T-helper 1 cell (primary cell): ENCODE measurements around the gene SPATS2.
A peak's percentile ranks its signal among the peaks of the same experiment; 100 is the strongest.

ENCODE experiments used
- DNase-seq, 5 donors: peaks; one replicate each; pipeline ENCODE4 v3.0.0-alpha.2; 2012 to 2020

The SPATS2 gene

DNA sequence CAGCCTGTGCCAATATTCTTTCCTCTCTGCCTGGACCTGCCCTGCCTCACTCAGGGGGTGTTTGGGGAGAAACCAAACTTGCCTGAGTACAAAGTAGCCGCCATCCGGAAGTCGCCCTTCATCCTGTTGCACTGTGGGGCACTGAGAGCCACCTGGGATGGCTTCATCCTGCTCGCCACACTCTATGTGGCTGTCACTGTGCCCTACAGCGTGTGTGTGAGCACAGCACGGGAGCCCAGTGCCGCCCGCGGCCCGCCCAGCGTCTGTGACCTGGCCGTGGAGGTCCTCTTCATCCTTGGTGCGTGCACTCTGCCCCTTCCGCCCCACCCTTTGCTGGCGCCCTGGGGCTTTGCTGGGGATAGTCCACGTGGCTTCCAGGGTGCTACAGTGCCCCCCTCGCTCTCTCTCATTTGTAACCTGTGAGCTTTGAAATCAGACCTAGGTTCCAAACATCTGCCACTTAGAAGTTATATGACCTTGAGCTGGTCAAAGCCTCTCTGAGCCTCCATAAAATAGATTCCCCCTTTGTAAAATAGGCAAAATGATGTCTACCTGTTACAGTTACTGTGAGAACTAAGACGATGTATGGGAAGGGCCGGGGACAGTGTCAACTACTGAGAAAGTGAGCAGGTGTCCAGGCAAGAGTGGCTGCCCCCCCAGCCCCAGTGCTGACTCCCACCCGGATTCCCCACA, 176.1 kb downstream of the SPATS2 start:
- DNase-seq = no peak

GRCh38 chr12:49543914-49544815, 176.9 kb downstream of the SPATS2 start:
- no peak for DNase-seq

DNA sequence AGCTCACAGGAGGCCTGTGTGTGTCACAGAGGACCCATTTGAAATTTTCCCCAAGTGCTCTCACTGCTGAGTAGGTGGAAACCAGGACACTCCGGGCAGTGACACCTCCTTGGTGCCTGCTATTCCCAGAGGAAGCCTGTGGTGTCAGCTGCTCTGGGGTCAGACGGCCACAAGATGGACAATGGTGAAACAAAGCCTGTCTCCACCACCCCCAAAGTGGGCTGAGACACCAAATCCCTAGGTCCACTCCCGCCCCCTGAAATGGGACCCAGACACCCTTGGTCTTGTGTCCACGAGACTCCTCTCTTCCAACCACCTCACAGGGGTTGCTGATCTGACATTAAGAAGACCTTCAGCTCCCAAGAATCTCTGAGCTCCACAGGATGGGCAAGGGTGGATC, 178.6 kb downstream of the SPATS2 start:
- DNase-seq = no peak

DNA sequence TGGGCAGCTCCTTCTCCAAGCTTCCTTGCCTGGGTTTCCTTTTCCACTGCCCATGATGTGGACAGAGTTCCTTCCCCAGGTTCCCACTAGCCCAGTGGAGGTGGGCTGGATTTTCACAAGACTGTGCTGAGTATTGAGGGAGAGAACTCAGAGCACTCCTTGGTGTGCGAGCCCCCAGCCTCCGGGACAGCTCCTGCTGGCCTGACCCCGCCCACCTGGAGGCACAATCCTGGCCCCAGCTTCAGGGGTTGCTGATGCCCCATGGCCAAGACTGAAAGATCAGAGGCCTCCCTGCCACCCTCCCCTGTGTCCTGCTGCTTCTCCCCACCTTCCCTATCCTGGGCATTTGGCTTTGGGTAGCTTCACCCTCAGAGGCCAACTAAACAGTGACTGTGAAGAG, 179.2 kb downstream of the SPATS2 start:
- no peak for DNase-seq

GRCh38 chr12:49547090-49547690, 179.9 kb downstream of the SPATS2 start:
- no peak for DNase-seq

GRCh38 chr12:49548481-49548821, 181.2 kb downstream of the SPATS2 start:
- no peak for DNase-seq

- DNase-seq = no peak
Observed at GRCh38 chr12:49548822-49549648, 181.8 kb downstream of the SPATS2 start.

- no peak for DNase-seq
Observed at GRCh38 chr12:49549735-49550692, 182.8 kb downstream of the SPATS2 start.

DNA sequence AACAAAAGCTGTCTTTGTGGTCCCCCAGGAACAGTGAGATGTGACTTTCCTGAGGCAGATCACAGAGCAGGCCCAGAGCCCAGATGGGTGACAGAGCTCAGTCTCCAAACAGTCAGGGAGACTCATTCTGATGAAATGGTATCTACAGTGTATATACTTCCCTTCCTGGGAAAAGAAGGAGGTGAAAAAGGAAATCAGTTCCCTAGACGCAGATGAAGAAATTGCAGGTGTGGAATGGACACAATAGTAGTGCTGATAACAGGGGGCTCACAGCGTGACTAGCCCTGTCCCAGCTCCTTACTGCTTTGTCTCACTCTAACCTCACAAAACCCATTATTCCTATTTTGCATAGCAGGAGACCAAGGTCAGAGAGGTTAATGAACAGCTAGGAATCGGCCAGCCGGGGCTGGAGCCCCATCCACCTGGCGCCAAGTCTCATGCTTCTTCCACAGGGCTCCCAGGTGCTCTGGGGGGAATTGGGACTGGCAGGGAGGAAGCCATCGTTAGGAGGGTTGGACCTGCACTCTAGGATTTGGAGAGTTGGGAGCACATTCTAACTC, 183.5 kb downstream of the SPATS2 start:
- DNase-seq = no peak

DNA sequence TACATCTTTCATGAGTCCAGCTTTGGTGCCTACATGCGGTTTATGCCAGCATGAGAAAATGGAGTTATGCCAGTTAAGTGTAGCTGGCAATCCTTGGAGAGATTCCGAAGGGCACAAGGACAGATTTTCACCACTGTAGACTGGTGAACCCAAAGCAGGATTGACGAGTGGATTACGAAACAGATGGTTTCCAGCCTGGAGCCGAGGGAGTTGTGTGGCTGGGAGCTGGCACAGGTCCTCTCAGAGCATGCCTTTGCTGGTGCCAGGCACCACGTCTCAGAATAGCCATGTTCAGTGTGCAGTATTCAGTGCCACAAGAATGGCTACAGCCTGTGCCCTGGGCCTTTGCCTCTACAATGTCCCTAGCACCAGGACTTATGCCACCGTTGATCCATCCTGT, 184.8 kb downstream of the SPATS2 start:
- DNase-seq = no peak

GRCh38 chr12:49552425-49552824, 185.2 kb downstream of the SPATS2 start:
- no peak for DNase-seq

DNA sequence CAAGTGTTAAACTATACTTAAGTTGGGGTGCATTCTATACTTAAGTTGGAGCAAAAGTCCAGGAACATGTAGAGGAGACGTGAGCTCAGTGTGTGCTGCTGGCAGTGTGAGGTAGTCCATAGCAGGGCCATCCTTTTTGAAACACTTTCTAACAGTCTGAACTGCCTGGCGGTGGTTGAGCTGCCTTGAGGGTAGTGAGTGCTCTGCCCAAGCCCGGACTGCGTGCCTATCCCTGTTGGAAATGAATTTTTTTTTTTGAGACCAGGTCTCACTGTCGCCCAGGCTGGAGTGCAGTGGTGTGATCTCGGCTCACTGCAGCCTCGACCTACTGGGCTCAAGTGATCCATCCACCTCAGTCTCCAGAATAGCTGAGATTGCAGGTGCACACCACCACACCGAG, 185.6 kb downstream of the SPATS2 start:
- no peak for DNase-seq

DNA sequence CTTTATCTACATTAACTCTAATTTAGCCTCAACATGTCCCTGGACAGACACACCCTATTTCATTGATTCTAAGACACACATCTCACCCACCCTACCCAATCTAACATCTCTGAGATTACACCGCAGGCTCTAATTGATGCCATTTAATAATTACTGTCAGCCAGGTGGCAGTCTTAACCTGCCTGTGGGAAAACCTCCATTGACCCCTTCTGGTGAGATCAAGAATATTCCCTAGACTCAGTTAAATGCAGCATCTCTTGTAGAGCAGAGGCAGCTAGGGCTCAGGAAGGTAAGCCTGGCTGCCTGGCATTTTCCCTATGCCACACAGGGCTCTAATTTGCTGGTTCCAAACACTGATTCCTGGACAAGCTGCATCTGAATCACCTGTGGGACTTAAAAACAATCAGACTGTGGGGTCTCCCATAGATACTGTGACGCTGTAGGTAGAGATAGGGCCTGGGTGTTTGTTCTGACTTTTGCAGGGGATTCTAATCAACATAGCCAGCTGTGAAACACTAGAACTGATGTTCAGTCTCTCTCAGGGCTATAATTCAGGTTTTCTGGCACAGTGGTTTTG, 186.3 kb downstream of the SPATS2 start:
- peak in 1 of 5 donors; percentile 37 for DNase-seq

DNA sequence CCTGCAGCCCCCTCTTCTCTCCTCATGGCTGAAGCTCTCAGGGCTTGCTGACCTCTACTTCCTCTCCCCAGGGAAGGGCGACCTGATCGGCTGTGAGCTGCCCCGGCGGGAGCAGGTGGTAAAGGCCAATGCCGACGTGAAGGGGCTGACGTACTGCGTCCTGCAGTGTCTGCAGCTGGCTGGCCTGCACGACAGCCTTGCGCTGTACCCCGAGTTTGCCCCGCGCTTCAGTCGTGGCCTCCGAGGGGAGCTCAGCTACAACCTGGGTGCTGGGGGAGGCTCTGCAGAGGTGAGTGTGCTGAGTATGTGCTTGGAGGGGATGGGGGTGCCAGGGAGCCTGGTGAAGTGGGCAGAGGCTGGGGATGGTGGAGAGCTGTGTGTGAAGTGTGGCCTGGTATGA, 187.0 kb downstream of the SPATS2 start:
- no peak for DNase-seq

- DNase-seq = no peak
Observed at GRCh38 chr12:49555631-49556390, 188.5 kb downstream of the SPATS2 start.

DNA sequence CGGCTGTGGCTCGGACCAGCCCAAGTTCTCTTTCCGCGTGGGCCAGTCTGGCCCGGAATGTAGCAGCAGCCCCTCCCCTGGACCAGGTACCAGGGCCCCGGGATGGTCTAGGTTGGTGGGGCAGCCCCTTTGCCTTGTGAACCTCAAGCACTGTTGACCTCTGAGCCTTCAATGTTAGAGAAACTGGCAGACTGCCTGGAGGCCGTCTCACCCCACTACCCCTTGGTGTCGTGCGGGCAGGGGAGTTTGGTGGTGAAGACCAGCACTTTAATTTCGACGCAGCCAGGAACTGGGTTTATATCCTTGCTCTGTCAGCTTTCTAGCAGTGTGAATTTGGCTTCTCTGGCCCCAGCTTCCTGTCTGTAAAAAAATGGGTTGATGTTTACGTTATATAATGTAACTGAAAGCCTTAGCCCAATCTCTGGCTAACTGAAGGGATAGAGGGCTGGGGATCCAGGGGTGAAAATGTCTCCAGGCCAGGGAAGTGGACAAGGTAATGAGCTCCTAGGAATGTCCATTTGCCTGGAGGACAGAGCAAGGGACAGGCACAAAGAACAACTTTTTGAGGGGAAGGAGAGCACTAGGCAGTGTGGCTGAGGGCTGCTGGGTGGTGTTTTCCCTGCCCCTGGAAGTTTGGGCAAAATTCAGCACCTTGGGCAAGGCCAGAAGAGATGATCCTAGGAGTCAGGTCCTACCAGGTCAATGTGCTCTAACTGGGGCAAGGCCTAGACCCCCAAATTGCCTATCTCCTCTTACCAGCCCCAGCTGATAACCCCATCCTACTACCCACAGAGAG, 189.3 kb downstream of the SPATS2 start:
- DNase-seq = no peak

GRCh38 chr12:49557187-49557916, 190.1 kb downstream of the SPATS2 start:
- DNase-seq = no peak

DNA sequence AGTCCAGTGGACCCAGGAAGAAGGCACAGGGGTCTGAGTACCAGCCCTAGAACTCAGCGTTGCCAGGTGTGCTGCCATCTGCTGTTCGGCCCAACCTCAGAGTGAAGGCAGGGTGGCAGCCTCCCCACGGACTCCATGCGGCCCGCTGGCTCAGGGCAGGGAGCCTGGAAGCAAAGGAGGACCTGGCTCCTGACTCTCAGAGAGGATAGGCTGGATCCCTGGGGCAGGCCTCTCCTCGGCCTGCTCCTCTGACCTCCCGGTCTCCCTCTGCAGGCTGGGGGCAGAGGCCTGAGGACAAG, 190.6 kb downstream of the SPATS2 start:
- no peak for DNase-seq

- no peak for DNase-seq
Observed at GRCh38 chr12:49558526-49558925, 191.3 kb downstream of the SPATS2 start.
